Astrocyte of the spinal cord (primary cell): ENCODE data around the gene TBCEL.

Source experiments
- DNase-seq: peaks from one replicate; pipeline ENCODE4 v3.0.0; 2011; ENCODE audit warnings: low read depth, low spot score
- H3K4me3 ChIP-seq: 2 replicates; pipeline ENCODE4 v1.5.1; 2011; ENCODE audit warnings: low read depth, mild to moderate bottlenecking, low read length, moderate library complexity
- CTCF ChIP-seq: IDR thresholded peaks from 2 replicates; pipeline ENCODE4 v1.5.1; 2012; ENCODE audit warnings: low read depth, mild to moderate bottlenecking, low read length, inconsistent platforms
- in situ Hi-C: cut with HindIII; loops from 2 replicates; pipeline ENCODE4 v1.10.0; 2017; ENCODE audit warnings: low sequenced_read_pairs

Gene TBCEL

GRCh38 chr11:121035169-121035755 lies 11.4 kb downstream of the TBCEL start:
- no peak for DNase-seq
- in situ Hi-C loops, result no loop called here
- no peak for TF ChIP-seq CTCF
- no peak overlapping the region for H3K4me3 ChIP-seq

GRCh38 chr11:121035780-121036179 lies 11.9 kb downstream of the TBCEL start:
- in situ Hi-C loops, result no loop called here
- TF ChIP-seq CTCF, result no peak
- no peak for DNase-seq
- no peak overlapping the region for H3K4me3 ChIP-seq

DNA sequence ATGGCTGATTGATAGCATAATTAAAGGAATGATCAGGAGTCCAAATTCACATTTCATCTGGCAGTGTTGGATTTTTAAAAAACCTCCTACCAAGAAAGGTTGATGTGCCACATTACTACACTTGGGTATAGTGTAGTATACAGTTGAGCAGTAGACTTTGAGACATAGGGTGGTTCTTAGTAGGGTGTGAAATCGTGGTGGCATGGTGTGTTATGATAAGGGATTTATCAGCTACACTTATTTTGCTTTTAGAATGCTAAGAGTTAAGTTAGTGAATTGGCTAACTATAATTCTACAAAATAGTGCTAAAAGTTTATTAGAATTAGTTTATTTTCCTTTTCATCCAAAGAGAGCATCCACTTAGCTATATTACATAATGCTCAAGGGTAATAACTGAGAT lies 13.1 kb downstream of the TBCEL start:
- no peak for DNase-seq
- H3K4me3 ChIP-seq, result no peak overlapping the region
- in situ Hi-C loops, result no loop called here
- no peak for TF ChIP-seq CTCF

DNA sequence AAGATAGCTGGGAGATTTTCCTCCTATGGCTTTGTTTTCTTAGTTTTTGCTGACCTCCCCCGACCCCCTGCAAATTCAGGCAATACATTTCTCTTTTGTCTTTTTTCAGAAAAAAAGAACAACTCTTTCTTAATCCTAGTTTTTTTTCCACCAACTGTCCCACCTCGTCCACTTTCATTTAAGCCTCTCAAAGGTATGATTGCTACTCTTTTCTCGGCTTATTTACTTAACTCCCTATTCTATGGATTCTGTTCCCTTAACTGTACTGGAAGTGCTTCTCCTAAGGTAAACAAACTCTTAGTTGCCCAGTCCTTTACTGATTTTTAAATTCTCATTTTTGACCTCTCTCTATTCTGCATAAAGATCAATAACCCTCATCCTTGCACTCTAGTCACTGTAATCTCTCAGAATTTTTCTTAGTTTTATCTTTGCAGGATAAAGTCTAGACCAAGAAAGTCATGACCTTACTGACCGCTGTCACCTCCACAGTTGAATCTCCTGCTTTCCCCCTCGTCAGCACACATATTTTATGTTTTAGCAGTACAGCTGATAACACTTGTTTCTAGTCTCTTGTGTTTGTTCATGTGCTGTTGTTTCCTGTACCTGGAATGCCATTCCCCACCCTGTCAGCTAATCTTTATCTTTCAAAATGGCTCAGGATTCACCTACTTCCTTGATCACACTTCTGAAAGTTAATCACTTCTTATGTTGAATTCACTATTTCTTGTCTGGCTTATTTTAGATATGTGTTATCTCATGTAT lies 14.9 kb downstream of the TBCEL start:
- in situ Hi-C loops, result no loop called here
- no peak for DNase-seq
- no peak overlapping the region for H3K4me3 ChIP-seq
- TF ChIP-seq CTCF, result no peak

DNA sequence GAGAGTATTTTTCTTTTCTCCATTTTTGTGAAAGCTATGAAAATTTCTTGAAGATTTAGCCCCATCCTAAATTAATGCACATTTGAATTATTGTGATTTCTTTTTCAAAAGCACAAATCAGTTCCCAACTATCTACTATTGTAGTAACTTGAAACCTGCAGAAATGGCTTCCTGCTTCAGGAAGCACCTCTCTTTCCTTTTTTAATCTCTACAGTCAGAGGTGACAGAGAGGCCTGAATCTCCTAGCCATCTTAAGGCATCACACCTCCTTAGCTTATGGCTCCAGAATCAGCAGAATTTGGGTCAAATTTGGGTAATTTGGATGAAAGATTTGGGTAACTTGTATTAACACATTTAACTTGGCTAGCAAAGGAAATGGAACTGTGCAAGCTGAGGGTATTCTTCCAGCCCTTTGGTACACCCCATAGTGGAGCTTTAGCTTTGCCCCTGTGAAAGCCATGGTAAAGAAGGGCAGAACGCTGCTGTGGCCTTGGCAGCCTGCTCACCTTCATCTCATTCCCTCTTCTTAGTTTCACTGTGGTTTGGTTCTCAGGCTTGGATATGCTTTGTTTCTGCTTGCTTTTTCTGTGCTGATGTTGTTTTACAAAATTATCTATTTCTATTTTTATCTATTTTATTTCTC lies 16.2 kb downstream of the TBCEL start:
- in situ Hi-C loops, result no loop called here
- no peak for TF ChIP-seq CTCF
- no peak overlapping the region for H3K4me3 ChIP-seq
- DNase-seq, result no peak

DNA sequence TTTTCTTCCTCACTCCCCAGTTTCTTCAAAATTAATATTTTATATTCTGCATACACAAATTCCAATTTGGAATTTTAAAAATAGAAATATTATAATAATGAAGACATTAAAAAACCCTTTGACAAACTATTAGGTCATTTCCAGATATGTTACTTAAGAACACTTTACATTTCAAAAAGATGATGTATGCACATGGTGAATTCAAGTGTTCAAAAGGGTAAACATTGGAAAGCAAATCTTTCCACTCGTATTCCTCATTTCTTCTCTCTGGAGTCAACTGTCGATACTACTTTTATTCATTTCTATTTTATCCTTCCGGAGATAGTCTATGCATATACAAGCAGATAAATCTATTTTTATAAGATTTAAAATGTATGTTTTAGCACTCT lies 16.7 kb downstream of the TBCEL start:
- no peak overlapping the region for H3K4me3 ChIP-seq
- in situ Hi-C loops, result no loop called here
- no peak for DNase-seq
- no peak for TF ChIP-seq CTCF
